WTC11 (cell line): ENCODE measurements around the gene BMP4. TPM values are rescaled to one million over a fixed set of nuclear protein-coding genes. Genes with fewer than 3 reads are reported as not detected.

Experiments
- ATAC-seq: fragments of 200-7000 bp; cut with Tn5 transposase; 2 replicates; pipeline ENCODE4 v1.10.0; 2021; ENCODE audit warnings: mild to moderate bottlenecking, moderate library complexity
- CTCF ChIA-PET: fragments of 300-600 bp; sonication (Branson Sonifier 250); formaldehyde crosslinking; loops from one replicate; lab custom pipeline; 2021; ENCODE audit warnings: antibody characterized with exemption; lab: Charles Lee
- POLR2A ChIA-PET: fragments of 350-600 bp; sonication (Branson Sonifier 250); formaldehyde crosslinking; loops from one replicate; lab custom pipeline; 2021; ENCODE audit warnings: antibody characterized with exemption; lab: Charles Lee
- DNase-seq: peaks from one replicate; pipeline ENCODE4 v3.0.0; 2021; ENCODE audit warnings: low spot score
- H3K27ac Mint-ChIP-seq: 2 replicates; pipeline ENCODE4 v1.8.0; 2021; ENCODE audit warnings: mixed read lengths
- H3K27me3 Mint-ChIP-seq: 2 replicates; pipeline ENCODE4 v1.8.0; 2021; ENCODE audit warnings: low read depth, mild to moderate bottlenecking, moderate library complexity, mixed read lengths
- H3K36me3 Mint-ChIP-seq: 2 replicates; pipeline ENCODE4 v1.8.0; 2021; ENCODE audit warnings: mixed read lengths
- H3K4me1 Mint-ChIP-seq: 2 replicates; pipeline ENCODE4 v1.8.0; 2022; ENCODE audit warnings: mixed read lengths
- H3K4me3 Mint-ChIP-seq: 2 replicates; pipeline ENCODE4 v1.8.0; 2021; ENCODE audit warnings: mild to moderate bottlenecking, moderate library complexity, mixed read lengths
- H3K9me3 Mint-ChIP-seq: 2 replicates; pipeline ENCODE4 v1.8.0; 2021; ENCODE audit warnings: mixed read lengths
- CBFB ChIP-seq: sonication (generic); formaldehyde crosslinking; IDR thresholded peaks from 2 replicates; pipeline ENCODE4 v1.8.1; 2022; ENCODE audit warnings: mild to moderate bottlenecking, low read depth, missing genetic modification reagents
- CREB1 ChIP-seq: sonication (generic); formaldehyde crosslinking; IDR thresholded peaks from 2 replicates; pipeline ENCODE4 v1.8.0; 2023; ENCODE audit warnings: mild to moderate bottlenecking, missing genetic modification reagents
- EMX1 ChIP-seq: fragments of 250-450 bp; sonication (Bioruptor Pico); IDR thresholded peaks from 2 replicates; pipeline ENCODE4 v1.8.0; 2021; ENCODE audit warnings: mild to moderate bottlenecking
- PRRX2 ChIP-seq: fragments of 250-450 bp; sonication (Bioruptor Pico); IDR thresholded peaks from 2 replicates; pipeline ENCODE4 v1.8.0; 2021; ENCODE audit warnings: mild to moderate bottlenecking
- SMAD4 ChIP-seq: sonication (generic); formaldehyde crosslinking; IDR thresholded peaks from 2 replicates; pipeline ENCODE4 v1.8.0; 2022; ENCODE audit warnings: mild to moderate bottlenecking, missing genetic modification reagents
- TEAD1 ChIP-seq: sonication (generic); formaldehyde crosslinking; IDR thresholded peaks from 2 replicates; pipeline ENCODE4 v1.8.0; 2022; ENCODE audit warnings: mild to moderate bottlenecking, missing genetic modification reagents
- ZBTB21 ChIP-seq: sonication (generic); formaldehyde crosslinking; IDR thresholded peaks from 2 replicates; pipeline ENCODE4 v1.8.1; 2023; ENCODE audit warnings: mild to moderate bottlenecking, missing genetic modification reagents, borderline replicate concordance
- ZNF219 ChIP-seq: sonication (generic); formaldehyde crosslinking; IDR thresholded peaks from 2 replicates; pipeline ENCODE4 v1.8.0; 2023; ENCODE audit warnings: missing genetic modification reagents, mild to moderate bottlenecking, borderline replicate concordance
- ZNF317 ChIP-seq: sonication (generic); formaldehyde crosslinking; IDR thresholded peaks from 2 replicates; pipeline ENCODE4 v1.8.1; 2023; ENCODE audit warnings: low read depth, mild to moderate bottlenecking, moderate library complexity, missing genetic modification reagents, borderline replicate concordance
- total RNA-seq: library from RNA; stranded (reverse); gene quantifications from 3 replicates; pipeline ENCODE4 v1.2.3, GENCODE V29; 2021
- TF ChIP-seq, protein P1 (sequence below): sonication (generic); formaldehyde crosslinking; IDR thresholded peaks from 2 replicates; pipeline ENCODE4 v1.8.1; 2023; ENCODE audit warnings: mild to moderate bottlenecking, moderate library complexity, missing genetic modification reagents
- TF ChIP-seq, protein P2 (sequence below): sonication (generic); formaldehyde crosslinking; IDR thresholded peaks from 2 replicates; pipeline ENCODE4 v1.8.0; 2022; ENCODE audit warnings: mild to moderate bottlenecking, missing genetic modification reagents
- TF ChIP-seq, protein P3 (sequence below): fragments of 200-600 bp; IDR thresholded peaks from 2 replicates; pipeline ENCODE4 v1.8.0; 2022; ENCODE audit warnings: antibody characterized with exemption
- TF ChIP-seq, protein P4 (sequence below): sonication (generic); formaldehyde crosslinking; IDR thresholded peaks from 2 replicates; pipeline ENCODE4 v1.8.1; 2023; ENCODE audit warnings: mild to moderate bottlenecking, missing genetic modification reagents, borderline replicate concordance
- TF ChIP-seq, protein P5 (sequence below): sonication (generic); formaldehyde crosslinking; IDR thresholded peaks from 2 replicates; pipeline ENCODE4 v1.8.1; 2022; ENCODE audit warnings: low read depth, missing genetic modification reagents, borderline replicate concordance

The BMP4 gene
- total RNA-seq, 1 experiment from 2014 or later: 7.8 TPM

DNA sequence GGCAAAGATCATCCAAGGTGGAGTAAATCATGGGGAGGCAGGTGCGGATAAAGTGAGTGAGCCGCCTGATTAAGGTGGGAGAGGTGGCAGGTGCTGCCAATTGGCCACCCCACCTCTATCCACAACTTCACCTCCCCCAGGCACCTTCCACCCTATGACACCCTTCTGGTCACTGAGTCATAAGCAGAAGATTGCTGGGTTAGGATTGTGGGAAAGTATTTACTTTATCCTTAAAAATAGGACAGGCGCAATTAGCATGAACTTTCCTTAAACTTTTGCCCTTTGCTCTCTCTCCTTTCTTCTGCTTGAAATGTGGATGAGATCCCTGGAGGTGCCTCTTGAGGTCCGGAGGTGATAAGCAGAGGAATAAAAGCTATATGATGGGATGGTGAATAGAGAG lies 14.9 kb upstream of the BMP4 start (continued):
- TF ChIP-seq, protein P1, sequence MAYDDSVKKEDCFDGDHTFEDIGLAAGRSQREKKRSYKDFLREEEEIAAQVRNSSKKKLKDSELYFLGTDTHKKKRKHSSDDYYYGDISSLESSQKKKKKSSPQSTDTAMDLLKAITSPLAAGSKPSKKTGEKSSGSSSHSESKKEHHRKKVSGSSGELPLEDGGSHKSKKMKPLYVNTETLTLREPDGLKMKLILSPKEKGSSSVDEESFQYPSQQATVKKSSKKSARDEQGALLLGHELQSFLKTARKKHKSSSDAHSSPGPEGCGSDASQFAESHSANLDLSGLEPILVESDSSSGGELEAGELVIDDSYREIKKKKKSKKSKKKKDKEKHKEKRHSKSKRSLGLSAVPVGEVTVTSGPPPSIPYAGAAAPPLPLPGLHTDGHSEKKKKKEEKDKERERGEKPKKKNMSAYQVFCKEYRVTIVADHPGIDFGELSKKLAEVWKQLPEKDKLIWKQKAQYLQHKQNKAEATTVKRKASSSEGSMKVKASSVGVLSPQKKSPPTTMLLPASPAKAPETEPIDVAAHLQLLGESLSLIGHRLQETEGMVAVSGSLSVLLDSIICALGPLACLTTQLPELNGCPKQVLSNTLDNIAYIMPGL (CRISPR knock-in tag): no peak
- TF ChIP-seq ZNF219 (CRISPR knock-in tag) (no peak), TEAD1 (CRISPR knock-in tag) (no peak), ZBTB21 (CRISPR knock-in tag) (no peak), CREB1 (CRISPR knock-in tag) (no peak)
- TF ChIP-seq, all 79 proteins: peak for 0

DNA sequence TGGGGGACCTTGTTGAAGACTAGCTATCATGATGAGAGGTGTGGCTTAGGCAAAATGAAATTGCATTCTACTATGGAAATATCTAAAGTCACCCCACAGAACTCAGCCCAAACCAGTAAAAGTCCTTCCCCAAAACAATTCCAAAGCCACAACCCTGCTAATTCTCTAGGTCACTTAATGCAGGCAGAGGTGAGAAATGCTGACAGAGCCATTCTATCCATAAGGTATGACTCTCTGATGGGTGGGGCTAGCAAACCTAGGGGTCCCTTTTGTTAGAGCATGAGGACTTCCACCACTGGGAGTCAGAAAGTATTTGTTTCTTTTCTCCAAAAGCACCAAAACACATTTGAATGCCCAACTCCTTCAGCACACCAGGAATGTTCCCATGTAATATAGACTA lies 12.7 kb upstream of the BMP4 start:
- Mint-ChIP-seq H3K4me1 (peaks cover 35% of the 10 kb centered on the region), H3K27ac (no peak overlapping the region), H3K27me3 (peaks cover 28% of the 10 kb centered on the region), H3K36me3 (no peaks in the 10 kb centered on the region; the same call in none of the 2 replicates), H3K4me3 (no peak overlapping the region), H3K9me3 (peaks cover 6% of the 10 kb centered on the region)
- ATAC-seq (peak; percentile 52), DNase-seq (no peak)
- CTCF ChIA-PET: no interaction called here
- POLR2A ChIA-PET: no interaction called here
- no peak for TF ChIP-seq SMAD4

DNA sequence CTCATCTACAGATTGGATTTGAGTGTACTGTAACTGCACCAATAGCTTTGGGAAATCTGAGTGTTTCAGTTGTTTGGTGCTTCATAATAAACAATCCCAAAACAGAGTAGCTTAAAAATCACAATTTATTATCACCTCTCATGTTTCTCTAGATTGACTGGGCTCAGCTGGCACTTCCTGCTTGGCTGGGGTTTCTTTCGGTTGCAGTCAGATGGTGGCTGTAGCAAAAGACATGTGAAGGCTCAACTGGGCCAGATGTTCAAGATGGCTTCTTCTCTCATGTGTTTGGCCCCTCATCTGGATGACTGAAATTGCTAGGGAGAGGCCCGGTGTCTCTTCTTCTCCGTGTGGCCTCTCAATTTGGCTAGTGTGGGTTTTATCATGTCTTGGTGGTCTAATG lies 12.1 kb upstream of the BMP4 start:
- H3K4me3 Mint-ChIP-seq: no peak overlapping the region
- ATAC-seq (no peak), DNase-seq (no peak)
- CTCF ChIA-PET: no interaction called here
- POLR2A ChIA-PET: no interaction called here
- H3K4me1 Mint-ChIP-seq: peaks cover 41% of the 10 kb centered on the region
- TF ChIP-seq EMX1 (CRISPR knock-in tag) (no peak), TEAD1 (CRISPR knock-in tag) (no peak), CBFB (no peak), ZNF317 (CRISPR knock-in tag) (no peak), PRRX2 (no peak)
- TF ChIP-seq, protein P2, sequence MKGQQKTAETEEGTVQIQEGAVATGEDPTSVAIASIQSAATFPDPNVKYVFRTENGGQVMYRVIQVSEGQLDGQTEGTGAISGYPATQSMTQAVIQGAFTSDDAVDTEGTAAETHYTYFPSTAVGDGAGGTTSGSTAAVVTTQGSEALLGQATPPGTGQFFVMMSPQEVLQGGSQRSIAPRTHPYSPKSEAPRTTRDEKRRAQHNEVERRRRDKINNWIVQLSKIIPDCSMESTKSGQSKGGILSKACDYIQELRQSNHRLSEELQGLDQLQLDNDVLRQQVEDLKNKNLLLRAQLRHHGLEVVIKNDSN: no peak
- TF ChIP-seq, protein P3, sequence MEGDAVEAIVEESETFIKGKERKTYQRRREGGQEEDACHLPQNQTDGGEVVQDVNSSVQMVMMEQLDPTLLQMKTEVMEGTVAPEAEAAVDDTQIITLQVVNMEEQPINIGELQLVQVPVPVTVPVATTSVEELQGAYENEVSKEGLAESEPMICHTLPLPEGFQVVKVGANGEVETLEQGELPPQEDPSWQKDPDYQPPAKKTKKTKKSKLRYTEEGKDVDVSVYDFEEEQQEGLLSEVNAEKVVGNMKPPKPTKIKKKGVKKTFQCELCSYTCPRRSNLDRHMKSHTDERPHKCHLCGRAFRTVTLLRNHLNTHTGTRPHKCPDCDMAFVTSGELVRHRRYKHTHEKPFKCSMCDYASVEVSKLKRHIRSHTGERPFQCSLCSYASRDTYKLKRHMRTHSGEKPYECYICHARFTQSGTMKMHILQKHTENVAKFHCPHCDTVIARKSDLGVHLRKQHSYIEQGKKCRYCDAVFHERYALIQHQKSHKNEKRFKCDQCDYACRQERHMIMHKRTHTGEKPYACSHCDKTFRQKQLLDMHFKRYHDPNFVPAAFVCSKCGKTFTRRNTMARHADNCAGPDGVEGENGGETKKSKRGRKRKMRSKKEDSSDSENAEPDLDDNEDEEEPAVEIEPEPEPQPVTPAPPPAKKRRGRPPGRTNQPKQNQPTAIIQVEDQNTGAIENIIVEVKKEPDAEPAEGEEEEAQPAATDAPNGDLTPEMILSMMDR: no peak
- TF ChIP-seq, protein P4, sequence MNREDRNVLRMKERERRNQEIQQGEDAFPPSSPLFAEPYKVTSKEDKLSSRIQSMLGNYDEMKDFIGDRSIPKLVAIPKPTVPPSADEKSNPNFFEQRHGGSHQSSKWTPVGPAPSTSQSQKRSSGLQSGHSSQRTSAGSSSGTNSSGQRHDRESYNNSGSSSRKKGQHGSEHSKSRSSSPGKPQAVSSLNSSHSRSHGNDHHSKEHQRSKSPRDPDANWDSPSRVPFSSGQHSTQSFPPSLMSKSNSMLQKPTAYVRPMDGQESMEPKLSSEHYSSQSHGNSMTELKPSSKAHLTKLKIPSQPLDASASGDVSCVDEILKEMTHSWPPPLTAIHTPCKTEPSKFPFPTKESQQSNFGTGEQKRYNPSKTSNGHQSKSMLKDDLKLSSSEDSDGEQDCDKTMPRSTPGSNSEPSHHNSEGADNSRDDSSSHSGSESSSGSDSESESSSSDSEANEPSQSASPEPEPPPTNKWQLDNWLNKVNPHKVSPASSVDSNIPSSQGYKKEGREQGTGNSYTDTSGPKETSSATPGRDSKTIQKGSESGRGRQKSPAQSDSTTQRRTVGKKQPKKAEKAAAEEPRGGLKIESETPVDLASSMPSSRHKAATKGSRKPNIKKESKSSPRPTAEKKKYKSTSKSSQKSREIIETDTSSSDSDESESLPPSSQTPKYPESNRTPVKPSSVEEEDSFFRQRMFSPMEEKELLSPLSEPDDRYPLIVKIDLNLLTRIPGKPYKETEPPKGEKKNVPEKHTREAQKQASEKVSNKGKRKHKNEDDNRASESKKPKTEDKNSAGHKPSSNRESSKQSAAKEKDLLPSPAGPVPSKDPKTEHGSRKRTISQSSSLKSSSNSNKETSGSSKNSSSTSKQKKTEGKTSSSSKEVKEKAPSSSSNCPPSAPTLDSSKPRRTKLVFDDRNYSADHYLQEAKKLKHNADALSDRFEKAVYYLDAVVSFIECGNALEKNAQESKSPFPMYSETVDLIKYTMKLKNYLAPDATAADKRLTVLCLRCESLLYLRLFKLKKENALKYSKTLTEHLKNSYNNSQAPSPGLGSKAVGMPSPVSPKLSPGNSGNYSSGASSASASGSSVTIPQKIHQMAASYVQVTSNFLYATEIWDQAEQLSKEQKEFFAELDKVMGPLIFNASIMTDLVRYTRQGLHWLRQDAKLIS: no peak
- TF ChIP-seq, protein P5, sequence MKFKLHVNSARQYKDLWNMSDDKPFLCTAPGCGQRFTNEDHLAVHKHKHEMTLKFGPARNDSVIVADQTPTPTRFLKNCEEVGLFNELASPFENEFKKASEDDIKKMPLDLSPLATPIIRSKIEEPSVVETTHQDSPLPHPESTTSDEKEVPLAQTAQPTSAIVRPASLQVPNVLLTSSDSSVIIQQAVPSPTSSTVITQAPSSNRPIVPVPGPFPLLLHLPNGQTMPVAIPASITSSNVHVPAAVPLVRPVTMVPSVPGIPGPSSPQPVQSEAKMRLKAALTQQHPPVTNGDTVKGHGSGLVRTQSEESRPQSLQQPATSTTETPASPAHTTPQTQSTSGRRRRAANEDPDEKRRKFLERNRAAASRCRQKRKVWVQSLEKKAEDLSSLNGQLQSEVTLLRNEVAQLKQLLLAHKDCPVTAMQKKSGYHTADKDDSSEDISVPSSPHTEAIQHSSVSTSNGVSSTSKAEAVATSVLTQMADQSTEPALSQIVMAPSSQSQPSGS: no peak
- TF ChIP-seq, all 79 proteins: peak for 0
- Mint-ChIP-seq H3K36me3 (no peaks in the 10 kb centered on the region; the same call in none of the 2 replicates), H3K27ac (no peak overlapping the region), H3K9me3 (peaks cover 6% of the 10 kb centered on the region), H3K27me3 (peaks cover 34% of the 10 kb centered on the region)
